ENCODE data around the gene KIAA0040.

The KIAA0040 gene

DNA sequence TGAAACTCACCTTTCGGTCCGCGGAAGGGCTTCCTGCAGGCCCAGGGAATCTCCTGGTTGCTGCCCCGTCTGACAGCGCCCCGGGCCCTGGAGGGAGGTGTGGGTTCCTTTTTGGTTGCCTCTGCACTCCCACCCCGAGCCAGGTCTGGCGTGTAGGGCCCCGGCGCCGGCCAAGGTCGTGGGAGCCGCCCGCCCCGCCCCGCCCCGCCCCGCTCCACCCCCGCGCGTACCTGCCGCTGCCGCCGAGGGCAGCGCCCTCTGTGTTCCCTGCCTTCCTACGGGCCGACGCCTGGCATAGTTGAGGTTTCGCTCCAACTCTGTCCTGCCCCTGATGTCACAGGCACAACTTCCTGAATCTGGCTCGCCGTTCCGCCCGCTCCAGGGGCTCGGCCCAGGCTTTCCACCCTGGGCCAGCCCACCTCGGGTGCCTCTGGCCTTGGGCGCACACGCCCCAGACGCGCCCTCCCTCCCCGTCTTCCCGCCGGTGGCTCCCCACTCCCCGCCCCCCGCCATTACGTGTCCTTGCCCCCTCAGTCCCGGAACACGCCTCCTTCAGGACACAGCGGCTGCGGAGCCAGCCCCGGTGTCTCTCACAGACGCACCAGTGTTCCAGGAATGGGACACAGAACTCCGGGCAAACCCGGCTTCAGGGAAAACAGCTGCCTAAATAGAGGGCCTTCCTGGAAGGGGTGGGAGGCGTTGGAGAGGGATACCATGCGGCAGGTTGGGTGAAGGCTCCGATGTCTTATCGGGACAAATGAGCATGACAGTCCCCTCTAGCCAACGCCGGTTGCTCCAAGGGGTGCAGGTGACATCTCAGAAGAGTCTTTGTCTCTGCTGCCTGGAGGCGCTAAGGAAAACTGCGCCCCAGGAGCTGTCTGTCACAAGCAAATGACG, at the start of gene KIAA0040:
TSS of gene KIAA0040 (minus strand) at position 147 of the 897 bp plus-strand sequence. CDS start 31,763 bp downstream, outside the sequence.
- DNase-seq, result peak; percentile 81

DNA sequence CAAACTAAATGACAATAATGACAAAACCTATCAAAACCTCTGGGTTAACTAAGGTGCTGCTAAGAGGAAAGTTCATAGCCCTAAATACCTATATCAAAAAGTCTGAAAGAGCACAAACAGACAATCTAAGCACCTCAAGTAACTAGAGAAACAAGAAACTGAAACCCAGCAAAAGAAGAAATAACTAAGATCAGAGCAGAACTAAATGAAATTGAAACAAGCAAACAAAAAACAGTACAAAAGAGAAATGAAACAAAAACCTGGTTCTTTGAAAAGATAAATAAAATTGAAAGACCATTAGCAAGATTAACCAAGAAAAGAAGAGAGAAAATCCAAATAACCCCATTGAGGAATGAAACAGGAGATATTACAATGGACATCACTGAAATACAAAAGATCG, 44.8 kb upstream of the KIAA0040 start:
- no peak for DNase-seq

DNA sequence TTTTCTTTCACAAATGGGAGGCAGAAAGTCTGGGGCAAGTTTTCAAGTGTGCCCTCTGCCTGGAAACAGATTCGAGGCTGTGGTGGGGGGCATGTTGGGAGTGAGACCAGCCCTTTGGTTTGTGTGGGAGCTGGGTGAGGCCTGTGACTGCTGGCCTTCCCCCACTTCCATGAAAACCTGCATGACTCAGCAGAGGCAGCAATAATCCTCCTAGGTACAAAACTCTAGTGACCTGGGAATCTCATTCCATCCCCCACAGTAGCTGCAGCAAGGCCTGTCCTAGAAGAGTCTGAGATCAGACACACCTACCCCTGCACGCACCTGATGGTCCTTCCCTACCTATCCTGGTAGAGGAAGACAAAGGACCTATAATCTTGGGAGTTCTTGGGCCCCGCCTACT, 42.1 kb upstream of the KIAA0040 start:
- no peak for DNase-seq

DNA sequence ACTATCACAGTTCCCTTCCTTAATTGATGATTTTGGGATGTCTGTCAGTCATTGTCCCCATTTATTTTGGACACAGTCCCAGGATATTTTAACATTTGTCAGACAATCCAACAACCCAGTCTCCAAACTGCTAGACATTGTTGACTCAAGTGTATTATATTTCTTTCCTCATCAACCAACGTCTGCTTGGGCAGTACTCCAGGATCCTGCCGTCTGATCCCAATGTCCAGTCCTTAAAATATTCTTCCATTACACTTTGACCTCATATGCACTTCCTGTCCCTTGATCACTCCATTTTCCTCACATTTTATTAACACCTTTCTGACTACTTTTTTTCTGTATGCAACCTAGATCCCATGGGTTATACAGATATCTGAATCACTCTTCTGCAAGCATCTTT, 39.8 kb upstream of the KIAA0040 start:
- DNase-seq, result no peak

DNA sequence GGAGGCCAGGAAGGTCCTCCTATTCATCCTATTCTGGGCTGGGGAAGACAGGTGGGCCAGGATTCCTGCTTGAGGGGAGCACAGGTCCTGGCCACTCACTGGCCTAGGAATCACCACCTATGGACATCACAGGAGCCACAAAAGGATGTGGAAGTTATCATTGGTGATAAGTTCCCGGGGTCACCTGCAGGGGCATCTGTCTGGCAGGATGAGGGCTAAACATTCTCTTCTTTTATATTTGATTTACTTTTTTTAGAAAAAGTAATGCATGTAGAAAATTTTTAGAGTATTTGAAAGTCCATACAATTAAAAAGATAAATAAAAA, 33.2 kb upstream of the KIAA0040 start:
- no peak for DNase-seq

DNA sequence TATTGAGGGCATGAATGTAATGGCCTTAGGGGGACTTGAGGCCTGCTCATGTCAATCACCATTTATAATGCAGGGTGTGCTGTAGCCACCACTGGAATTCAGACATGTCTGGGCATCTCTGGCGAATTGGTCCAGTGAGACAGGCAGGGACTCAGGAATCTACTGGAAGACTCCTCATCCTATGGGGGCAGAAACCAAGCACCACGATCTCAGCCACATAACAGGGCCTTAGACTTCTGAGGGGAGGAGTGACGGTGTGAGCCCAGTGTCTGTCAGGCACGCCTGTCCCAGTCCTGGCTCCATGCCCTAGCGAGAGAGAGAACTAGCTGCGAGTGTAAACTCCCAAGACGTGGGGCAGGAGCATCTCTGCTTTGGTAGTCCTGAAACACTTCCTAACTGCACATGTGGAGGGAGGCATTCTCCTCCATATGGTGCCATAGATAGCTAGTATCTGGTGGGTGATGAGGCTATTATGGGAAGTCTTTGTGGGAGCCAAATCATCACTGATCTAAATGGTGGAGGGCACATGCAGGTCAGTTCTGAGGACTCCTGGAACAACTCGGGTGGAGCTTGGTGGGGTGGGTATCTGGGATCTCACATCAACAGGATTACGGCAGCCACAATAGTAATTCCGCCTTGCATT, 29.8 kb upstream of the KIAA0040 start:
- no peak for DNase-seq

DNA sequence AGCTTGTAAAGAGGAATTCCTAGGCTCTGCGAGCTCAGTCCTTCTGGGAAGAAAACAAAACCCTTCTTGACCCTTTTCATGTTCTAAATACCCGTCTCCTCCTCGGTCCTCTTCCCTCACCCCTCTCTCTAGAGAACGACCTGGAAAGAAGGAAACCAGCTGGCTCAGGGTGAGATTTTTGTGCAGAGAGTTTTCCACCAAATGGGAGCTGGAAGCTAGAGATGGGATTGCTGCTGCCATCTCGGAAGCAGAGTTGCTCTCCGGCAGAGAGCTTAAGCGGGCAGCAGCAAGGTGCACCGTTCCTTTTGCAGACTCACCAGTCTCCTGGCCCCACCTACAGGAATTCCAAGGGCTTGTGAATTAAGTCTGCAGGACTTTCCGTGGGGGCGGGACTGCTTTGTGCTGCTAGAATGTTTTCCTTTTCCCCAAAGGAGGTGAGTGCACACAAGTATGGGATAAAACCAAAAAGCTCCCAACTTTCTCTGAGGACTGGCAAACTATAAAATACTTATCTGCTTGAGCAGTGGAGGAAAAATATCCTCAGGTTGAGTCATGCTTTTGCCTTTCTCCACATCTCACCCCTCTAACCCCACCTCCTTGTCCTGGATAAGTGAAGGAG, 29.1 kb upstream of the KIAA0040 start:
- no peak for DNase-seq

DNA sequence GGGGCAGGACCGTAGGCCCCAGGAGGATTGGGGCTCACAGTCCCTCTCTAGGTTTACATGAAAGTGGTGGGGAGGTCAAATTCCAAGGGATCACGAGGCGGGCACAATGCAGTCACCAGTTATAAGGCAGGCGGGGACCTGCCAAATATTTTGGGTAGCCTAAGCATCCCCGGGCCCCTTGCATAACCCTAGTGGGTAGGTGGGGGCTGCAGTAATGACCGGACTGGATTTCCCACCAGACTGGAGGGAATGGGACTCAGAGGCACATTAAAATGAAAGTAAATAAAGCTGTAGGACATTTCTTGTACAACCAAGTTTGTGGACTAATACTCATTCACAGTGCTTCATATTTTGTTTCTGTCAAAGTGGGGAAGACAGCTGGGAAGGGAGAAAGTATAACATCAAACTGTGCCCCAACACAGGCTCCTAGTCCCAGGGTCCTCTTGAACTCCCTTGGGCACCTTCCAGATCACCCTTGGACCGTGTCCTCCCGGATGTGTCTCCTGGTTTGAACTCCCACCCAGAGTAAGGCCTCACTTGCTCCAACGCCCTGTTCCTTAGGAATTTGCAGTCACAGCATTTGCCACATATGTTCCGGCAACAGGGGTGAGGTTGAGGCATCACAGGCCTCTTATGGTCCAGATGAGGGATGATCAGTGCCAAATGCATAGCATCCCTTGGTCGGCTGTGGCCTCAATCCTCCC, 28.4 kb upstream of the KIAA0040 start:
- DNase-seq, result no peak

DNA sequence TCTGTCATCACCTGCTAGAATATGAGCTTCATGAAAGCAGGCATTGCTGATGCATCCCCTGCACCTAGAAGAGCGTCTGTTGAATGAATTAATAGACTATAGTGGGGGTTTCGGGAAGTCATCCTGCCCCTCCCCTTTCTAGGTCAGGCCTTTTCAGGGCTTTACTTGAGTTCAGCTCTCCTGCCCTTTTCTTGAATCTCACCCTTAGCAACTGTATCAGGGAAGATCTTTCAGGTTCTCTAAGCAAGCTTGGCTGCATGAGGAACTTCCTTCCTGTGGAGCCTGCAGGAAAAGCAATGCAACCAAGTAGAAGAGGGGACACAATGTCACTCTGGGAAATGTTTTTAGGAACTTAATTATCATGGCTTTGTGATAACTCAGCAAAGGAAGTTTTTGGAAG, 27.2 kb upstream of the KIAA0040 start:
- DNase-seq, result no peak

DNA sequence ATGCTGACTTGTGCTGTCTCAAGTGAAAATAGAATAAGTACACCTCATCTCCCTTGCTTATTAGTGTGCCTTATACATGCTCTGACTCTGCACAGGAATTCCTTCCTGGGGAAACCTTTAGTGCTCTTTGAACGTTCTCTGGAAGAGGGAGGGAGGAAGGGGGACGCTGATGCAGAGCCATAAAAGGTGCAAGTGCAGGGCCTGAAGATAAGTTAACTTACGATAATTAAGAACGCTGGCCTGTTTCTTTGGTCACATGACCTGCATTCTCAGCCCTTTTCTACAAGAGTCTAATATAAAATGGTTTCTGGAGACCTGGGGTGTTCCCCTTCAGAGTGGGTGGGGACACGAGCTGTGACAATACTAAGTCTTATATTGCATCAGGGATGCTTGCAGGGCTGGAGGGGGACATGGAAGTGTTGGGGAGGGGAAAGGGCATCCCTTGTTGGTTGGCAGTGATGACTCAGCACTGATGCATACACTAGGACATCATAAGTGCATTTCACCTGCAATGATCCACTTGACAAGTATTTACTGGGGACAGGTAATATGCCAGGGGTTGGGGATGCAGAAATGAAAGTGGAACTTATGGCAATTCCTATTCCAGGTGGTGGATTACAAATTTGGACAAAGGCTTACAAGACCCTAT, 26.3 kb upstream of the KIAA0040 start:
- DNase-seq, result no peak

DNA sequence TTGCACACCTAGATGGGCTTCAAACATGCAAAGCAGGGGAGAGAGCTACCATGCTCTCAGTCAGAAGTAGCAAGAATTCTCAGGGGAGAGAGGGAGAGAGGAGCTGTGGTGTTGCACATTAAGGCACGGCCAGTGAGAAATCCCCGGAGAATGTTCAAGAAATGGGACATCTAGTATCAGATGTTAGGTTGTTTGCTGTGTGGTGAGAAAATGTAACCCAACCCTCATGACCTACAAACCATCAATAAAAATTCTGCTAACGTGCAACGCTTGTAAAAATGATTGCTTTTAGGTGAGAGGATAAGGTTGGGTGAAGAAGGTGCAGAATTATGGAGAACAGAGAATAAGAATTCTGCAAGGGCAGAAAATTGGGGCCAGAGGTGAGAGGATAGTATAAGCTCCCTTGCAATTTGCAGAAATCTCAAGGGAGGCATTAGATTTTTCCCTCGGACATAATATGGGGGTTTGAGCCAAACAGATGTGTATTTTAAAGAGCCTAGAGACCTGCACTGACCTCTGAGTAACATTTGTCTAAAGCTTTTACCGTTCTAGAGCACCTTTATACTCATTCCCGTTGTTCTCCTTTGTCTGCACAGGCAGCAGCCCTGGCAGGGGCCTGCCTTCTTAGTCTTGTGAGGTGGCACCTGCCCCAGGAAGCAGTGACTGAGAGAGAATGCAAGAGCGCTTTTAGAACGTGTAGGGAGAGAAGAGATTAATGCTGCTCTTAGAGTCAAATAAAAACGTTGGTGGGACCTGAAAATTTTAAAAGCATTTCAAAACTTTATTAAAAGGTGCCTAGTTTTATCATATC, 25.4 kb upstream of the KIAA0040 start:
- DNase-seq, result no peak

DNA sequence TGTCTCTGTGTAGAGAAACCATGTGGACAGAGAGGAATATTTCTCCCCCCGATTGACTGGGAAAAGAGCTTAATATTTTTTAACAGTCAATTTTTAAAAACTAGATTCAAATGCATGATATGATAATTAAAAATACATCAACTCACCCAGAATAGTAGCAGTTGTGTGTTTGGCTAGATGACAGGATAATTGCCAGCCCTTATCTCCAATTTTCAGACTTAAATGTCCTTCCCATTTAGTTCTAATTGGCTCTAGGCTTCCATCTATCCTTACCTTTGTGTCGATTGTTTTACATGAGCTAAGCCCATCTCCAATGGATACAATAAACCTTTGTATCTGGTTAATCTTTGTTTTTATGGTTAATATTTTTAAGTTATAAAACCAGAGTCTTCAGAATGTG, 23.9 kb upstream of the KIAA0040 start:
- DNase-seq, result no peak

DNA sequence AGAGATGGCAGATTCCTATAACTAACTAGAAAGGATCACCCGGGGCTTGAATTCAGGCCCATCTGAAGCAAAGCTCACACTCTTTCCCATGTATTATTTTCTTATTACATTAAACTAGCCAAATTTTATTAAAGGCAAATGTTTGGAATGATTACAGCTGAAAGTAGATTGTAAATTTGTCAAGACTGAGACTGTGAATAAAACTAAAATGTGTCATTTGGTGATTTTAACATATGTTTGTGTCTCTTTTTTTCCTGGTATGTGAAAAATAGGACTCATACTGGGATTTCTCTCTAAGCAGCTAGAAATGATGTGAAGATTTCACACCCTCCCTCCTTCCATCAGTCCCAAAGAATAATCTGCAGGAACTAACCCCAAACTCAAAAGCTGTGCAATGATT, 19.1 kb upstream of the KIAA0040 start:
- no peak for DNase-seq

DNA sequence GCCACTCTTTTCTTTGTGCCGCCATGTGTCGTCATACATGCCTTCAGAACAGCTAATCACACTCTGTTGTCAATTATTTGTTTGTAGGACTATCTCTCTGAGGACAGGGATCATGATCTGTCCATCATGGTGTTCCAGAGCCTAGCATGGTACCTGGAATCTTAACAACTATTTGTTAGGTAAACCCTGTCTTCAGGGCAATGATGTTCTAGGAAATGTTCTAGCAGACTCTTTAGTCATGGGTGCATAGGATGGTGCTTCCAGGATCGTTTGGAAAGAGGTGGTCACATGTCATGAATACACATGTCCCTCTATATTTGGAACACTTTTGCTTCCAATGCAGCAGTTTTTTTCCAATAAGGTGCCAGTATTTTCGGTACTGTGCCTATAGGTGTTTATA, 18.2 kb upstream of the KIAA0040 start:
- no peak for DNase-seq

DNA sequence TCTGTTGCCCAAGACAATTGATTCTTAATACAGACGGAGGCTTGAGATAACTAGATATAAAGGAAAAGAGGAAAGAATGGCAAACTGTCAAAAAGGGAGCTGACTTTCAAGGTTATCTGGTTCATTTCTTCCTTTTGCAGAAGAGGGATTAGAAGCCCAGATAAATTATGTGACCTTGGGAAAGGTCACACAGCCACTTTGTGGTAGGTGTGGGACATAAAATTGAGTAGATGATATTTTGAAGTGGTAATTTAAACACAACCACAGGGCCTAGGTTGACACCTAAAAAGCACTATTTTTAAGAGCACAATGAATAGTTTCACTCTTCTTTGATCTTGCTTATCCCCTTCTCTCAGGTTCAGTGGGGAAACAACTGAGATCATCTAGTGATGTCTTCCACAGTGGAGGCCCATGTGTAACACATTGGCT, 16.9 kb upstream of the KIAA0040 start:
- DNase-seq, result no peak

DNA sequence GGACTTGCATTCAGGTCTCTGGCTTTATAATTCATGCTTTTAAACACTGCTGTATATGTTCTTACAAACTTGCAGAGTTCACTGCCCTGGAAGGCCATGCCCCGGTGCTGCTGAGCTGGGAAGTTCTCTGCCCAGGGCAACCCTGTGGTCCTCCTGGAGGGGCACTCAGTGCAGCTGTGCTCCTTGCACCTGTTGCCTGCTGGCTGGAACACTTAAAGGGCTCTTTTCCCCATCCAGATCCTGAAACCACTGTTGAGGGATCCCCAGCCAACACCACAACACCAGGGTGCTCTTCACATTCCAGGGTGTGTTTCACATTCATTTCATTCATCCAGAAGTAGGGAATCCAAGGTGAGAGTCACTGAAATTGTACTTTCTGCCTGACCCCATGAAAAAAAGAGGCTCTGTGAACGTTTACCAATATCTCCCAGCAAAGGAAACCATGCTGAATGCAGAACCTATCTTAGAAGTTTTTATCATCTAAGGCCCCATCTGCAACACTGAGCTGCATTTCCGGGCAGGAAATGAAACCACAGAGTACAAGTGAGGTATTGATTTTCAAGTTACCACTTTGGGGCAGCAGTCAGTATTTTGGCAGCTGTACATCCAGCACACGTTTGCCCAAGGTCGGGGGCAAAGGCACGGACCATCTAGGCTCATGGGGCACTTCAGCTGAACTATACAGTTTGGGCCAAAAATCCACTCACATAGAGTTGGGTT, 16.4 kb upstream of the KIAA0040 start:
- DNase-seq, result peak; percentile 27

DNA sequence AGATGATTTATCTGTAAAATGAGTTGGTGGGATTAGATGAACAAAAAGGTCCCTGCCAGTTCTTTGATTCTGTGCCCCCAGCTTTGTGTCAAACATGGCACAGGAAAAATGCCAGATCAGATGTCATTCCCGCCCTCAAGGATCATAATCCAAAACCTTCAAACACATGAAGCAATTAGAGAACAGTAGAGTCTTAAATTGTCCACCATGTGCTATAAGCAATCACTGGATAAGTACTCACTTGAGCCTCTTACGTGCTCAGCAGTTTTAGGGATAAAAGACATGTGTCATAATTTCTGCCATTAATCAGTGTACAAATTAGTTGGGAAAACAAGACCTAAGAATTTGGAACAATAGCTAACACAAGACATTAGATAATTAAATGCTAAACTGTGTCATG, 15.4 kb upstream of the KIAA0040 start:
- DNase-seq, result peak; percentile 69

DNA sequence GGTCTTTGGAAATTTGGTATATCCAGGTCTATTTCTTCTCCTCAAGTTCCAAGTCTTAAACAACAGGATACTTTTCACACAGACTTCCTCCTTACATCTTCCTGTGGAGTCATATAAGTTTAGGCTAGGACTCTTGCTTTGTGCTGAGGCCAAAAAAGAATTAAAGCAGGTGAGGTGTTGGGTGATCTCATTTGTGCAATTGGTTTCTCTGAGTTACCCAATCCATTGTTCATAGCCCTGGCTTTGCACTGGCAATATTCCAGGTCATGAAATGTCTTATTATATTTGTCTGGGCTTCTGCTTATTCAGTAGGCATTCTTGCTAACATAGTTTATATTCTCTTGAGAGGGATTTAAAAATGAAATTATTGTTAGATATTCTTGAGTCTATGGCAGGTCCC, 14.1 kb upstream of the KIAA0040 start:
- no peak for DNase-seq

DNA sequence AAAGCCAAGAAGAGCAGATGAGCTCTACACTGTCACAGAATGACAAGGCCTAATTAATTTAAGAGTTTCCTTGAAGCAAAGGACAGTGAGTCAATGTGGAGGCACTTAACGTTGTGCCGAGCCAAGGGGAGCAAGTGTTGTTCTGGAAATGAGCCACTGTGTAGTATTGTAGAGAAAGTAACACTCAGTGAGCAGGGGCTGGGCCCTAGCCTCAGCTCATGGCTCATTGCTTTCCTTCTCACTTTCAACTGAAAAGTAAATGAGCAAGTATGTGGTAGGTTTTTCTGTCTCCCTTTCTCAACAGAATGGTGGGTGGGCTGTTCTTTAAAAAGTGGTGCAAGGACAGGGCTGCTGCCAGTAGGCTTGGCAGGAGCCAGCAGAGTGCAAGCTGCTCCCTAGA, 11.8 kb upstream of the KIAA0040 start:
- DNase-seq, result no peak

DNA sequence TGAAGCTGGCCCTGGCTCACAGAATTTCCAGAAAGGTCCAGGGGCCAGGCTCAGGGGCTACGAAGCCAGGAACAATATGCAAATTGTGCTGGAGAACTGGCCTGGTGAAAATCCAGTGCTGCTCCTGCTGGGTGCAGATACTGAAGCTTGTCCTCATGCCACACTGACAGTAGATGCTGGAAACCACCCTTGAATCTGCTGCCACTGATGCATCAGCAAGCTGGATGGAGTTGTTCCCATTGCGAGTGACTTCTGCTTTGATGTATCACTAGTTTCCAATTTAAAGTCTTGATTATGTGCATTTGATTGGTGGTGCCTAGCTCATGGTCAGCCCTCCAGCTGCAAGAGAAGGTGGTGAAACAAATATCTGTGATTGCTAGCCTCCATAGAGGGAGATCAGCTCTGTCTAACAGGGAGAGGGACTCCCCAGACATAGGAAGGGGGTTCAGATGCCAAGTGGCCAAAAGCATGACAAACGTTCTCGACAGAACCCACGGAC, 11.0 kb upstream of the KIAA0040 start:
- no peak for DNase-seq
